HCT116 (cell line): ENCODE results near the gene TOR2A.

Source experiments
- POLR2A ChIP-seq: IDR thresholded peaks from 2 replicates; pipeline ENCODE4 v1.7.0; 2011; ENCODE audit warnings: borderline replicate concordance; ENCODE audit not compliant: insufficient read depth, insufficient read length; ENCODE audit errors: extremely low read depth
- SP1 ChIP-seq: IDR thresholded peaks from 2 replicates; pipeline ENCODE4 v1.6.1; 2012; ENCODE audit warnings: low read depth

GRCh38 chr9:127753148-127753547 lies 18.1 kb upstream of the TOR2A start:
- no peak for TF ChIP-seq SP1
- no peak for TF ChIP-seq POLR2A
